Esophagus squamous epithelium (tissue), 4 donors: ENCODE results near the gene UBR4.

Source experiments
- CTCF ChIP-seq, 6 experiments: fragments of 450-650 bp in 4 of 6; fragments of 200-600 bp in 2 of 6; sonication (generic) in 2 of 6; IDR thresholded peaks; one replicate each; pipeline ENCODE4 v1.5.1; 2016 to 2019; ENCODE audit warnings: antibody characterized with exemption in 6 of 6, mild to moderate bottlenecking in 4 of 6, moderate library complexity in 4 of 6
- POLR2A ChIP-seq, 4 donors: fragments of 450-650 bp; IDR thresholded peaks; one replicate each; pipeline ENCODE4 v1.6.1; 2017; ENCODE audit warnings: antibody characterized with exemption in 4 of 4, mild to moderate bottlenecking in 4 of 4, moderate library complexity in 3 of 4

DNA sequence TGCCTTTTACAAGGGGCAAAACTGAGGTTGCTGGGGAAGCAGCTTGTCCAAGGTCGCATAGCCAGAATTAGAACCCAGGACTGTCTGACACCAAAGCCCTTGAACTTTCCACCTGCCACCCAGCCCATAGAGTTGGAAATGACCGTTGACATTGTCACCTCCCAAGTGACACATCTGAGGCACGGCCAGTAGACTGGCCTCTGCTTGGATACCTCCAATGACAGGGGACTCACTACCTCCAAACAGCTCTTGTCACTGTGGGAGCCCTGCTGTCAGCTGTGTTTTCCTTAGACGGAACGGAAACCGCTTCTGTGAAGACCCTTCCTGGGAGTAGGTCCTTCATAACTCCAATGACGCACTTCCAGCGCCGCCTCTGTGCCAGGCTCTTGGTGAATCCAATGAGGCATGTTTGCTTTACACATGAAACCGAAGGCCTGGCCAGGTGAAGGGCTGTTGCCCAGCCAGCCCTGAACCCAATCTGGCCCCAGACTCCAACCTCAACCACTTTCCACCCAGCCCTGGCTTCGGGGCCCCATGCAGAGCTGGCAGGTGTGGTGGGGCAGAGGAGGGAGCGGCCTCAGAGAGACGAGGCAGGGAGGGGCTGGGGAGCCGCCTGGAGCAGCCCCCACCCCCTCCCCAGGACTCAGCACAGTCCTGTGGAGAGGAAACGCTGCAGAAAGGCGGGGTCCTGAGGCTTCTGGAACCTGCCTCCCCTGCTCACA, 144.4 kb downstream of the UBR4 start:
- TF ChIP-seq POLR2A (IDR thresholded peaks at IDR 0.05) (no peak), CTCF (IDR thresholded peaks at IDR 0.05) (no peak)
